Activated CD4-positive, CD25-positive, alpha-beta regulatory T cell treated with anti-CD3 and anti-CD28 coated beads, Interleukin-2, amount 50 U/mL, for 72 hours (primary cell): ENCODE data around the gene RIBC2.
"Not testable (repeated sequence)": the region's sequence is repeated elsewhere in the genome, so short reads cannot be mapped to it uniquely, and the experiment has no call there.

Experiments
- DNase-seq: peaks from one replicate; pipeline ENCODE4 v3.0.0; 2021

RIBC2 gene

GRCh38 chr22:45450101-45450785 is 36.8 kb downstream of the RIBC2 start:
- DNase-seq = no peak

- no peak for DNase-seq
Observed at GRCh38 chr22:45450921-45451651, 37.6 kb downstream of the RIBC2 start.

- no peak for DNase-seq
Observed at GRCh38 chr22:45451972-45452371, 38.5 kb downstream of the RIBC2 start.

GRCh38 chr22:45452565-45453379 is 39.3 kb downstream of the RIBC2 start:
- no peak for DNase-seq

GRCh38 chr22:45453764-45454163 is 40.3 kb downstream of the RIBC2 start:
- DNase-seq = no peak

- no peak for DNase-seq
Observed at GRCh38 chr22:45454275-45454674, 40.8 kb downstream of the RIBC2 start.

- no peak for DNase-seq
Observed at GRCh38 chr22:45455212-45455611, 41.7 kb downstream of the RIBC2 start.

GRCh38 chr22:45455621-45456020 is 42.1 kb downstream of the RIBC2 start:
- no peak for DNase-seq

GRCh38 chr22:45456811-45457210 is 43.3 kb downstream of the RIBC2 start:
- no peak for DNase-seq

GRCh38 chr22:45458532-45458931 is 45.0 kb downstream of the RIBC2 start:
- no peak for DNase-seq

GRCh38 chr22:45459235-45459634 is 45.7 kb downstream of the RIBC2 start:
- no peak for DNase-seq

- DNase-seq = no peak
Observed at GRCh38 chr22:45460288-45461109, 47.0 kb downstream of the RIBC2 start.

GRCh38 chr22:45462034-45462655 is 48.7 kb downstream of the RIBC2 start:
- no peak for DNase-seq

GRCh38 chr22:45463691-45464090 is 50.2 kb downstream of the RIBC2 start:
- DNase-seq = not testable (repeated sequence)

GRCh38 chr22:45465633-45466032 is 52.1 kb downstream of the RIBC2 start:
- no peak for DNase-seq

GRCh38 chr22:45468872-45469271 is 55.4 kb downstream of the RIBC2 start:
- DNase-seq = no peak

GRCh38 chr22:45469281-45470073 is 56.0 kb downstream of the RIBC2 start:
- DNase-seq = no peak

- DNase-seq = no peak
Observed at GRCh38 chr22:45470871-45471270, 57.4 kb downstream of the RIBC2 start.

GRCh38 chr22:45472426-45472825 is 58.9 kb downstream of the RIBC2 start:
- no peak for DNase-seq

- no peak for DNase-seq
Observed at GRCh38 chr22:45473626-45474237, 60.2 kb downstream of the RIBC2 start.
